Gastroesophageal sphincter (tissue), 4 donors: ENCODE measurements around the gene OS9. TPM values are rescaled to one million over a fixed set of nuclear protein-coding genes. Genes with fewer than 3 reads are reported as not detected.

ENCODE experiments used
- ATAC-seq: fragments of 150-250 bp; one replicate; pipeline ENCODE4 v1.9.1; 2016; ENCODE audit warnings: mild to moderate bottlenecking, moderate library complexity
- H3K27ac ChIP-seq, 4 donors: fragments of 200-600 bp; sonication (generic) in 3 of 4; 1 replicate in 3 of 4; 2 replicates in 1 of 4; pipeline ENCODE4 v1.5.1; 2016 to 2019
- H3K27me3 ChIP-seq: fragments of 200-600 bp; sonication (generic); one replicate; pipeline ENCODE4 v1.5.1; 2019
- H3K36me3 ChIP-seq, 2 donors: fragments of 200-600 bp; sonication (generic); one replicate each; pipeline ENCODE4 v1.5.1; 2019; ENCODE audit warnings: control low read depth in 1 of 2
- H3K4me1 ChIP-seq, 3 donors: fragments of 200-600 bp; sonication (generic); 1 replicate in 2 of 3; 2 replicates in 1 of 3; pipeline ENCODE4 v1.5.1; 2016 to 2019; ENCODE audit warnings: control low read depth in 2 of 3
- H3K4me3 ChIP-seq, 2 donors: fragments of 200-600 bp; sonication (generic); one replicate each; pipeline ENCODE4 v1.5.1; 2019; ENCODE audit warnings: mild to moderate bottlenecking in 1 of 2, moderate library complexity in 1 of 2
- H3K9me3 ChIP-seq, 3 donors: fragments of 200-600 bp; sonication (generic); one replicate each; pipeline ENCODE4 v1.5.1; 2017 to 2019; ENCODE audit warnings: control low read depth in 2 of 3
- CTCF ChIP-seq, 4 experiments: fragments of 200-600 bp in 2 of 4; fragments of 450-650 bp in 2 of 4; sonication (generic) in 1 of 4; IDR thresholded peaks; one replicate each; pipeline ENCODE4 v1.5.1; 2017 to 2019; ENCODE audit warnings: antibody characterized with exemption in 4 of 4, mild to moderate bottlenecking in 2 of 4, moderate library complexity in 2 of 4
- EP300 ChIP-seq: sonication (generic); formaldehyde crosslinking; IDR thresholded peaks from one replicate; pipeline ENCODE4 v1.6.1; 2017; ENCODE audit warnings: antibody characterized with exemption, mild to moderate bottlenecking
- POLR2A ChIP-seq, 2 donors: fragments of 450-650 bp; IDR thresholded peaks; one replicate each; pipeline ENCODE4 v1.6.1; 2017; ENCODE audit warnings: antibody characterized with exemption in 2 of 2, mild to moderate bottlenecking in 2 of 2, moderate library complexity in 1 of 2
- POLR2AphosphoS5 ChIP-seq: sonication (generic); formaldehyde crosslinking; IDR thresholded peaks from one replicate; pipeline ENCODE4 v1.6.1; 2017; ENCODE audit warnings: antibody characterized with exemption
- WGBS, 2 donors: methylation state at CpG; one replicate each; pipeline ENCODE4 v1.1.5; 2018; ENCODE audit warnings: low coverage in 1 of 2; 5-methylcytosine and 5-hydroxymethylcytosine counted together
- total RNA-seq, 4 donors: library from RNA; depleted of rRNA; stranded (reverse); fragments of >200 nt; gene quantifications; one replicate each; pipeline ENCODE4 v1.1.0, GENCODE V29; 2016

OS9 gene
- total RNA-seq, 4 donors from 2014 or later, result 161 to 235 (median 186) TPM

- Histone ChIP-seq H3K4me1 (peaks cover 0 to 28% (median 4%) of the 10 kb centered on the region in 3 donors), H3K36me3 (peaks cover 0 to 42% of the 10 kb centered on the region in 2 donors), H3K27me3 (peaks cover 32% of the 10 kb centered on the region), H3K4me3 (no peak overlapping the region), H3K9me3 (no peaks in the 10 kb centered on the region), H3K27ac (no peak overlapping the region)
- 19 to 60% methylated on average over 2 to 10 of the region's 11 CpGs for WGBS, 2 donors
- ATAC-seq, result no peak
- TF ChIP-seq EP300 (no peak), POLR2AphosphoS5 (no peak), POLR2A (IDR thresholded peaks at IDR 0.05) (no peak), CTCF (IDR thresholded peaks at IDR 0.05) (no peak)
Observed at GRCh38 chr12:57722716-57723629, 29.0 kb downstream of the OS9 start.

GRCh38 chr12:57723630-57723962 lies 29.7 kb downstream of the OS9 start:
- no peak overlapping the region for H3K4me3 ChIP-seq
- TF ChIP-seq POLR2A (IDR thresholded peaks at IDR 0.05), result no peak
- TF ChIP-seq CTCF (IDR thresholded peaks at IDR 0.05), result no peak
- TF ChIP-seq POLR2AphosphoS5, result no peak
- TF ChIP-seq EP300, result no peak
- H3K27ac ChIP-seq, result no peak overlapping the region
- no peaks in the 10 kb centered on the region for H3K9me3 ChIP-seq
- H3K4me1 ChIP-seq, result peaks cover 0 to 28% (median 4%) of the 10 kb centered on the region in 3 donors
- WGBS, 2 donors, result 42 to 55% methylated on average over 1 to 2 of the region's 2 CpGs
- H3K27me3 ChIP-seq, result peaks cover 39% of the 10 kb centered on the region
- no peak for ATAC-seq
- peaks cover 0 to 36% of the 10 kb centered on the region in 2 donors for H3K36me3 ChIP-seq

- Histone ChIP-seq H3K4me3 (no peak overlapping the region), H3K36me3 (peaks cover 0 to 29% of the 10 kb centered on the region in 2 donors), H3K4me1 (peaks cover 0 to 28% (median 4%) of the 10 kb centered on the region in 3 donors), H3K27me3 (peaks cover 42% of the 10 kb centered on the region), H3K9me3 (no peaks in the 10 kb centered on the region), H3K27ac (no peak overlapping the region)
- whole genome bisulfite sequencing, 2 donors, result no CpG with 5 or more reads among the region's 12 CpGs
- TF ChIP-seq EP300 (no peak), POLR2A (IDR thresholded peaks at IDR 0.05) (no peak), CTCF (IDR thresholded peaks at IDR 0.05) (no peak), POLR2AphosphoS5 (no peak)
- ATAC-seq, result no peak
Observed at GRCh38 chr12:57724003-57724935, 30.3 kb downstream of the OS9 start.

GRCh38 chr12:57724936-57725740 lies 31.2 kb downstream of the OS9 start:
- no peak overlapping the region for H3K4me3 ChIP-seq
- 41 to 47% methylated on average over 2 to 4 of the region's 11 CpGs for WGBS, 2 donors
- H3K4me1 ChIP-seq, result peaks cover 0 to 28% (median 4%) of the 10 kb centered on the region in 3 donors

More at GRCh38 chr12:57724936-57725740, 31.2 kb downstream of the OS9 start:
- H3K36me3 ChIP-seq, result peaks cover 0 to 21% of the 10 kb centered on the region in 2 donors
- TF ChIP-seq CTCF (IDR thresholded peaks at IDR 0.05) (no peak), POLR2A (IDR thresholded peaks at IDR 0.05) (no peak)
- peaks cover 50% of the 10 kb centered on the region for H3K27me3 ChIP-seq
- no peak for ATAC-seq
- H3K9me3 ChIP-seq, result no peaks in the 10 kb centered on the region
- H3K27ac ChIP-seq, result no peak overlapping the region
